Measurements from ENCODE around the gene COLGALT1.

COLGALT1 gene

GRCh38 chr19:17526922-17527321 is 28.5 kb upstream of the COLGALT1 start:
- Mint-ChIP-seq H3K36me3 (ENCODE audit: low read depth) (no peaks in the 10 kb centered on the region), H3K9me3 (peaks cover 4% of the 10 kb centered on the region), H3K4me1 (ENCODE audit: low read depth) (peaks cover 53% of the 10 kb centered on the region), H3K4me3 (peak overlapping the region; percentile 49), H3K27ac (no peak overlapping the region), H3K27me3 (no peaks in the 10 kb centered on the region)

GRCh38 chr19:17527326-17527725 is 28.1 kb upstream of the COLGALT1 start:
- no peak overlapping the region for H3K27ac Mint-ChIP-seq
- H3K36me3 Mint-ChIP-seq (ENCODE audit: low read depth) = no peaks in the 10 kb centered on the region
- H3K4me1 Mint-ChIP-seq (ENCODE audit: low read depth) = peaks cover 51% of the 10 kb centered on the region

GRCh38 chr19:17528610-17529009 is 26.8 kb upstream of the COLGALT1 start:
- Mint-ChIP-seq H3K36me3 (ENCODE audit: low read depth) (no peaks in the 10 kb centered on the region), H3K27ac (no peak overlapping the region), H3K4me1 (ENCODE audit: low read depth) (peaks cover 39% of the 10 kb centered on the region), H3K4me3 (peak overlapping the region; percentile 6), H3K9me3 (peaks cover 4% of the 10 kb centered on the region), H3K27me3 (no peaks in the 10 kb centered on the region)

More at GRCh38 chr19:17527326-17527725, 28.1 kb upstream of the COLGALT1 start:
- Mint-ChIP-seq H3K4me3 (peak overlapping the region; percentile 49), H3K9me3 (peaks cover 4% of the 10 kb centered on the region), H3K27me3 (no peaks in the 10 kb centered on the region)

- Mint-ChIP-seq H3K9me3 (peaks cover 4% of the 10 kb centered on the region), H3K4me3 (peak overlapping the region; percentile 6), H3K4me1 (ENCODE audit: low read depth) (peaks cover 30% of the 10 kb centered on the region), H3K36me3 (ENCODE audit: low read depth) (no peaks in the 10 kb centered on the region), H3K27me3 (no peaks in the 10 kb centered on the region), H3K27ac (no peak overlapping the region)
Observed at GRCh38 chr19:17529239-17530158, 25.9 kb upstream of the COLGALT1 start.

GRCh38 chr19:17530586-17530985 is 24.9 kb upstream of the COLGALT1 start:
- H3K27me3 Mint-ChIP-seq = no peaks in the 10 kb centered on the region
- no peaks in the 10 kb centered on the region for H3K36me3 Mint-ChIP-seq (ENCODE audit: low read depth)
- H3K4me1 Mint-ChIP-seq (ENCODE audit: low read depth) = peaks cover 19% of the 10 kb centered on the region
- no peak overlapping the region for H3K27ac Mint-ChIP-seq
- H3K9me3 Mint-ChIP-seq = peaks cover 4% of the 10 kb centered on the region
- no peak overlapping the region for H3K4me3 Mint-ChIP-seq

GRCh38 chr19:17532116-17532515 is 23.3 kb upstream of the COLGALT1 start:
- Mint-ChIP-seq H3K36me3 (ENCODE audit: low read depth) (no peaks in the 10 kb centered on the region), H3K27me3 (no peaks in the 10 kb centered on the region), H3K27ac (no peak overlapping the region), H3K9me3 (peaks cover 4% of the 10 kb centered on the region), H3K4me3 (no peak overlapping the region), H3K4me1 (ENCODE audit: low read depth) (peaks cover 8% of the 10 kb centered on the region)

GRCh38 chr19:17532557-17532956 is 22.9 kb upstream of the COLGALT1 start:
- H3K27ac Mint-ChIP-seq = no peak overlapping the region
- no peaks in the 10 kb centered on the region for H3K27me3 Mint-ChIP-seq
- H3K36me3 Mint-ChIP-seq (ENCODE audit: low read depth) = no peaks in the 10 kb centered on the region
- H3K4me1 Mint-ChIP-seq (ENCODE audit: low read depth) = peaks cover 8% of the 10 kb centered on the region
- peaks cover 4% of the 10 kb centered on the region for H3K9me3 Mint-ChIP-seq
- H3K4me3 Mint-ChIP-seq = no peak overlapping the region

- Mint-ChIP-seq H3K4me1 (ENCODE audit: low read depth) (peaks cover 20% of the 10 kb centered on the region), H3K4me3 (no peak overlapping the region), H3K9me3 (no peaks in the 10 kb centered on the region), H3K27me3 (peaks cover 6% of the 10 kb centered on the region), H3K27ac (no peak overlapping the region), H3K36me3 (ENCODE audit: low read depth) (no peaks in the 10 kb centered on the region)
Observed at GRCh38 chr19:17534767-17535166, 20.7 kb upstream of the COLGALT1 start.

- H3K27me3 Mint-ChIP-seq = peaks cover 6% of the 10 kb centered on the region
- no peaks in the 10 kb centered on the region for H3K36me3 Mint-ChIP-seq (ENCODE audit: low read depth)
- H3K4me3 Mint-ChIP-seq = no peak overlapping the region
- no peaks in the 10 kb centered on the region for H3K9me3 Mint-ChIP-seq
- H3K4me1 Mint-ChIP-seq (ENCODE audit: low read depth) = peaks cover 11% of the 10 kb centered on the region
- H3K27ac Mint-ChIP-seq = no peak overlapping the region
Observed at GRCh38 chr19:17536955-17537354, 18.5 kb upstream of the COLGALT1 start.

- Mint-ChIP-seq H3K9me3 (no peaks in the 10 kb centered on the region), H3K4me3 (peak overlapping the region; percentile 60), H3K36me3 (ENCODE audit: low read depth) (no peaks in the 10 kb centered on the region), H3K27ac (peak overlapping the region; percentile 31), H3K4me1 (ENCODE audit: low read depth) (peaks cover 11% of the 10 kb centered on the region), H3K27me3 (peaks cover 6% of the 10 kb centered on the region)
Observed at GRCh38 chr19:17538684-17539237, 16.7 kb upstream of the COLGALT1 start.

- H3K9me3 Mint-ChIP-seq = no peaks in the 10 kb centered on the region
- H3K4me1 Mint-ChIP-seq (ENCODE audit: low read depth) = peaks cover 11% of the 10 kb centered on the region
- H3K27ac Mint-ChIP-seq = no peak overlapping the region
- H3K27me3 Mint-ChIP-seq = peaks cover 6% of the 10 kb centered on the region
- peak overlapping the region; percentile 82 for H3K4me3 Mint-ChIP-seq
- no peaks in the 10 kb centered on the region for H3K36me3 Mint-ChIP-seq (ENCODE audit: low read depth)
Observed at GRCh38 chr19:17539238-17540117, 16.0 kb upstream of the COLGALT1 start.

- Mint-ChIP-seq H3K4me1 (ENCODE audit: low read depth) (peaks cover 11% of the 10 kb centered on the region), H3K4me3 (no peak overlapping the region), H3K27me3 (peaks cover 6% of the 10 kb centered on the region), H3K9me3 (no peaks in the 10 kb centered on the region), H3K27ac (no peak overlapping the region), H3K36me3 (ENCODE audit: low read depth) (no peaks in the 10 kb centered on the region)
Observed at GRCh38 chr19:17540174-17540573, 15.3 kb upstream of the COLGALT1 start.

- H3K9me3 Mint-ChIP-seq = no peaks in the 10 kb centered on the region
- H3K4me1 Mint-ChIP-seq (ENCODE audit: low read depth) = peaks cover 11% of the 10 kb centered on the region
- H3K27ac Mint-ChIP-seq = no peak overlapping the region
- no peaks in the 10 kb centered on the region for H3K36me3 Mint-ChIP-seq (ENCODE audit: low read depth)
- H3K27me3 Mint-ChIP-seq = peaks cover 6% of the 10 kb centered on the region
- H3K4me3 Mint-ChIP-seq = no peak overlapping the region
Observed at GRCh38 chr19:17541184-17541759, 14.2 kb upstream of the COLGALT1 start.

- Mint-ChIP-seq H3K4me1 (ENCODE audit: low read depth) (peaks cover 11% of the 10 kb centered on the region), H3K27me3 (peaks cover 6% of the 10 kb centered on the region), H3K4me3 (no peak overlapping the region), H3K27ac (no peak overlapping the region), H3K9me3 (no peaks in the 10 kb centered on the region), H3K36me3 (ENCODE audit: low read depth) (no peaks in the 10 kb centered on the region)
Observed at GRCh38 chr19:17542042-17542441, 13.4 kb upstream of the COLGALT1 start.

All from stimulated activated naive CD8-positive, alpha-beta T cell treated with anti-CD3 and anti-CD28 coated beads, Interleukin-15, Interleukin-2, amounts not matched to agents 100 ng/mL and 50 ng/mL, for 24 hours (primary cell).